GM18526 (cell line): ENCODE measurements around the gene FLVCR2.

Experiments
- POLR2A ChIP-seq: IDR thresholded peaks from 3 replicates; pipeline ENCODE4 v1.6.1; 2011; ENCODE audit not compliant: insufficient read length; ENCODE audit errors: extremely low read depth

FLVCR2 gene

GRCh38 chr14:75570797-75571196 lies 7.6 kb upstream of the FLVCR2 start:
- TF ChIP-seq POLR2A: no peak

GRCh38 chr14:75572104-75572503 lies 6.3 kb upstream of the FLVCR2 start:
- TF ChIP-seq POLR2A: no peak

- TF ChIP-seq POLR2A: no peak
These were observed 1.3 kb upstream of the FLVCR2 start for GRCh38 chr14:75577090-75577489.

- TF ChIP-seq POLR2A: no peak
These were observed 705 bp upstream of the FLVCR2 start for GRCh38 chr14:75577729-75578101.

GRCh38 chr14:75578786-75579337 lies 442 bp downstream of the FLVCR2 start:
- TF ChIP-seq POLR2A: no peak

GRCh38 chr14:75579338-75579864 lies 981 bp downstream of the FLVCR2 start:
- no peak for TF ChIP-seq POLR2A

GRCh38 chr14:75579882-75580281 lies 1.5 kb downstream of the FLVCR2 start:
- no peak for TF ChIP-seq POLR2A

GRCh38 chr14:75587388-75587787 lies 9.0 kb downstream of the FLVCR2 start:
- TF ChIP-seq POLR2A: no peak

GRCh38 chr14:75589931-75590330 lies 11.5 kb downstream of the FLVCR2 start:
- no peak for TF ChIP-seq POLR2A

- TF ChIP-seq POLR2A: no peak
These were observed 13.0 kb downstream of the FLVCR2 start for GRCh38 chr14:75591331-75591946.

- TF ChIP-seq POLR2A: no peak
These were observed 13.7 kb downstream of the FLVCR2 start for GRCh38 chr14:75591987-75592575.

- TF ChIP-seq POLR2A: no peak
These were observed 16.8 kb downstream of the FLVCR2 start for GRCh38 chr14:75595226-75595625.

GRCh38 chr14:75597149-75597548 lies 18.7 kb downstream of the FLVCR2 start:
- TF ChIP-seq POLR2A: no peak

- TF ChIP-seq POLR2A: no peak
These were observed 24.1 kb downstream of the FLVCR2 start for GRCh38 chr14:75602503-75602902.

- TF ChIP-seq POLR2A: no peak
These were observed 26.8 kb downstream of the FLVCR2 start for GRCh38 chr14:75604979-75605851.

- TF ChIP-seq POLR2A: no peak
These were observed 27.5 kb downstream of the FLVCR2 start for GRCh38 chr14:75605916-75606315.
